ENCODE measurements around the gene JARID2.

DNA sequence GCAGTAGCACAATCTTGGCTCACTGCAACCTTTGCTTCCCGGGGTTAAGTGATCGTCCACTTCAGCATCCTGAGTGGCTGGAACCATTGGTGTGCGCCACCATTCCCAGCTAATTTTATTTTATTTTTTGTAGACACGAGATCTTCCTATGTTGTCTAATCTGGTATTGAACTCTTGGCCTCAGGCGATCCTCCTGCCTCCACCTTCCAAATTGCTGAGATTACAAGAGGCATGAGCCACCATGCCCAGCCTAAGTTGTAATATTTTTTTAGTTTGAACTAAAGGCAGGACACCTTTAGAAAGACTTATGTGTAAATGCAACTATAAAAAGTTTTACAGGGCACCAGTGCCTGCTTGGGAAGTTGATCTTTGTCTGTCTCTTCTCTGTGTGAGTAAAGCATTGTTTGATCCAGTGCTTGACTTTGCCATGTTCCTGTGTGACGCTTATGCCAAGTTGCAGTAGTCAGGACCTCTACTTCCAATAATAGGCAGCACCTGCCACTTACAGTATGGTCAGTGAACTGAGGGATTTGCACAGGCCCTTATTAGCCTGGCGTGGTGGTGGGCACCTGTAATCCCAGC is 46.9 kb downstream of the JARID2 start:
- TF ChIP-seq EZH2 (IDR thresholded peaks at IDR 0.05) (no peak), SIN3A (IDR thresholded peaks at IDR 0.05; ENCODE audit: low read depth) (no peak), POLR2AphosphoS5 (IDR thresholded peaks at IDR 0.05; ENCODE audit: low read depth, low read length) (no peak), CEBPB (IDR thresholded peaks at IDR 0.05; ENCODE audit: low read depth) (no peak), YY1 (IDR thresholded peaks at IDR 0.05; ENCODE audit: extremely low read depth, insufficient replicate concordance, low read depth, low read length) (no peak), POLR2A (IDR thresholded peaks at IDR 0.05; ENCODE audit: borderline replicate concordance, extremely low read depth, insufficient read depth, insufficient read length) (no peak), ZNF274 (IDR thresholded peaks at IDR 0.05; ENCODE audit: low read depth, low read length) (no peak)
- TF ChIP-seq, protein P1, sequence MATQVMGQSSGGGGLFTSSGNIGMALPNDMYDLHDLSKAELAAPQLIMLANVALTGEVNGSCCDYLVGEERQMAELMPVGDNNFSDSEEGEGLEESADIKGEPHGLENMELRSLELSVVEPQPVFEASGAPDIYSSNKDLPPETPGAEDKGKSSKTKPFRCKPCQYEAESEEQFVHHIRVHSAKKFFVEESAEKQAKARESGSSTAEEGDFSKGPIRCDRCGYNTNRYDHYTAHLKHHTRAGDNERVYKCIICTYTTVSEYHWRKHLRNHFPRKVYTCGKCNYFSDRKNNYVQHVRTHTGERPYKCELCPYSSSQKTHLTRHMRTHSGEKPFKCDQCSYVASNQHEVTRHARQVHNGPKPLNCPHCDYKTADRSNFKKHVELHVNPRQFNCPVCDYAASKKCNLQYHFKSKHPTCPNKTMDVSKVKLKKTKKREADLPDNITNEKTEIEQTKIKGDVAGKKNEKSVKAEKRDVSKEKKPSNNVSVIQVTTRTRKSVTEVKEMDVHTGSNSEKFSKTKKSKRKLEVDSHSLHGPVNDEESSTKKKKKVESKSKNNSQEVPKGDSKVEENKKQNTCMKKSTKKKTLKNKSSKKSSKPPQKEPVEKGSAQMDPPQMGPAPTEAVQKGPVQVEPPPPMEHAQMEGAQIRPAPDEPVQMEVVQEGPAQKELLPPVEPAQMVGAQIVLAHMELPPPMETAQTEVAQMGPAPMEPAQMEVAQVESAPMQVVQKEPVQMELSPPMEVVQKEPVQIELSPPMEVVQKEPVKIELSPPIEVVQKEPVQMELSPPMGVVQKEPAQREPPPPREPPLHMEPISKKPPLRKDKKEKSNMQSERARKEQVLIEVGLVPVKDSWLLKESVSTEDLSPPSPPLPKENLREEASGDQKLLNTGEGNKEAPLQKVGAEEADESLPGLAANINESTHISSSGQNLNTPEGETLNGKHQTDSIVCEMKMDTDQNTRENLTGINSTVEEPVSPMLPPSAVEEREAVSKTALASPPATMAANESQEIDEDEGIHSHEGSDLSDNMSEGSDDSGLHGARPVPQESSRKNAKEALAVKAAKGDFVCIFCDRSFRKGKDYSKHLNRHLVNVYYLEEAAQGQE (IDR thresholded peaks at IDR 0.05; ENCODE audit: low read depth): no peak
- TF ChIP-seq, protein P2, sequence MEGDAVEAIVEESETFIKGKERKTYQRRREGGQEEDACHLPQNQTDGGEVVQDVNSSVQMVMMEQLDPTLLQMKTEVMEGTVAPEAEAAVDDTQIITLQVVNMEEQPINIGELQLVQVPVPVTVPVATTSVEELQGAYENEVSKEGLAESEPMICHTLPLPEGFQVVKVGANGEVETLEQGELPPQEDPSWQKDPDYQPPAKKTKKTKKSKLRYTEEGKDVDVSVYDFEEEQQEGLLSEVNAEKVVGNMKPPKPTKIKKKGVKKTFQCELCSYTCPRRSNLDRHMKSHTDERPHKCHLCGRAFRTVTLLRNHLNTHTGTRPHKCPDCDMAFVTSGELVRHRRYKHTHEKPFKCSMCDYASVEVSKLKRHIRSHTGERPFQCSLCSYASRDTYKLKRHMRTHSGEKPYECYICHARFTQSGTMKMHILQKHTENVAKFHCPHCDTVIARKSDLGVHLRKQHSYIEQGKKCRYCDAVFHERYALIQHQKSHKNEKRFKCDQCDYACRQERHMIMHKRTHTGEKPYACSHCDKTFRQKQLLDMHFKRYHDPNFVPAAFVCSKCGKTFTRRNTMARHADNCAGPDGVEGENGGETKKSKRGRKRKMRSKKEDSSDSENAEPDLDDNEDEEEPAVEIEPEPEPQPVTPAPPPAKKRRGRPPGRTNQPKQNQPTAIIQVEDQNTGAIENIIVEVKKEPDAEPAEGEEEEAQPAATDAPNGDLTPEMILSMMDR (IDR thresholded peaks at IDR 0.05 in 2 of 3, conservative IDR thresholded peaks at IDR 0.05 in 1 of 3; ENCODE audit: borderline replicate concordance in 1 of 3, insufficient read depth in 1 of 3, low read depth in 2 of 3, low read length in 2 of 3): no peak
- TF ChIP-seq, protein P3, sequence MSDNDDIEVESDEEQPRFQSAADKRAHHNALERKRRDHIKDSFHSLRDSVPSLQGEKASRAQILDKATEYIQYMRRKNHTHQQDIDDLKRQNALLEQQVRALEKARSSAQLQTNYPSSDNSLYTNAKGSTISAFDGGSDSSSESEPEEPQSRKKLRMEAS (IDR thresholded peaks at IDR 0.05): no peak
